H1 (cell line): ENCODE results near the gene LRR1. TPM values are rescaled to one million over a fixed set of nuclear protein-coding genes. Genes with fewer than 3 reads are reported as not detected.

Experiments
- ASH2L ChIP-seq: fragments of 200-600, 300-600 bp; sonication (generic); IDR thresholded peaks from one replicate; pipeline ENCODE4 v1.7.1; 2017; ENCODE audit warnings: low read length
- CHD2 ChIP-seq: IDR thresholded peaks from 2 replicates; pipeline ENCODE4 v1.6.1; 2012; ENCODE audit warnings: low read length, improper control_type of control experiment
- PHF8 ChIP-seq: fragments of 200-600 bp; sonication (generic); conservative IDR thresholded peaks from 2 replicates; pipeline ENCODE4 v1.7.1; 2012; ENCODE audit warnings: low read depth, mild to moderate bottlenecking, inconsistent platforms, low read length, moderate library complexity
- SIRT6 ChIP-seq: IDR thresholded peaks from one replicate; pipeline ENCODE4 v1.7.1; 2012; ENCODE audit warnings: low read length, inconsistent platforms
- polyA plus RNA-seq, 7 experiments: library from polyadenylated mRNA; depleted of rRNA in 3 of 7; stranded (reverse) in 5 of 7; unstranded in 2 of 7; fragments of >200 nt in 5 of 7; fragments of 200-250 nt in 2 of 7; gene quantifications; 1 replicate in 5 of 7; 2 replicates in 1 of 7; 4 replicates in 1 of 7; pipeline versions ENCODE4 v1.2.1 to v1.2.3, GENCODE V29; 2011 to 2013; ENCODE audit warnings: missing spikeins in 2 of 7, mixed read lengths in 2 of 7
- total RNA-seq: library from RNA; stranded (reverse); fragmentation: NEBNext Ultra II Directional; extraction: Animal tissue kit (Norgen Biotek cat#: 25700); gene quantifications from 2 replicates; pipeline ENCODE4 v1.2.1, GENCODE V29; 2021
- TF ChIP-seq, protein P1 (sequence below): IDR thresholded peaks from 2 replicates; pipeline ENCODE4 v1.6.1; 2011; ENCODE audit warnings: low read depth, mild to moderate bottlenecking, low read length; ENCODE audit not compliant: insufficient read depth

The LRR1 gene
- total and polyA plus RNA-seq, 2 of the 8 experiments (the other 6 are each of a cell fraction or from before 2014, with no cell fraction given) = 30.7 to 37.5 TPM

DNA sequence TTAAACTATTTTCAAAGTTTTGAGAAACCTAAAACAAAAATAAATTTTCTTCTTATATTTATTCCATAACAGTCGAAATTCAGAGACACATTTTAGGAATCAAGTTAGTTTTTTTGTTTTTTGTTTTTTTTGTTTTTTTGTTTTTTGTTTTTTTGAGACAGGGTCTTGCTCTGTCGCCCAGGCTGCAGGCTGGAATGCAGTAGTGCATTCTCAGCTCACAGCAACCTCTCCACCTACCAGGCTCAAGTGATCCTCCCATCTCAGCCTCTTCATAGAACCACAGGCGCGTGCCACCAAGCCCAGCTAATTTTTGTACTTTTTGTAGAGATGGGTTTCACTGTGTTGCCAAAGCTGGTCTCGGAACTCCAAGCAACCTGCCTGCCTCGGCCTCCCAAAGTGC is 54.8 kb downstream of the LRR1 start (continued):
- TF ChIP-seq SIRT6 (no peak), CHD2 (no peak), PHF8 (no peak), ASH2L (no peak)
- TF ChIP-seq, protein P1, sequence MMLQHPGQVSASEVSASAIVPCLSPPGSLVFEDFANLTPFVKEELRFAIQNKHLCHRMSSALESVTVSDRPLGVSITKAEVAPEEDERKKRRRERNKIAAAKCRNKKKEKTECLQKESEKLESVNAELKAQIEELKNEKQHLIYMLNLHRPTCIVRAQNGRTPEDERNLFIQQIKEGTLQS = no peak
